ENCODE results near the gene ZDHHC18. TPM values are rescaled to one million over a fixed set of nuclear protein-coding genes. Genes with fewer than 3 reads are reported as not detected.
"Not testable (repeated sequence)": the region's sequence is repeated elsewhere in the genome, so short reads cannot be mapped to it uniquely, and the experiment has no call there.

ZDHHC18 gene
- total and polyA plus RNA-seq, 2 experiments from 2014 or later = 1.3 to 11.6 TPM

DNA sequence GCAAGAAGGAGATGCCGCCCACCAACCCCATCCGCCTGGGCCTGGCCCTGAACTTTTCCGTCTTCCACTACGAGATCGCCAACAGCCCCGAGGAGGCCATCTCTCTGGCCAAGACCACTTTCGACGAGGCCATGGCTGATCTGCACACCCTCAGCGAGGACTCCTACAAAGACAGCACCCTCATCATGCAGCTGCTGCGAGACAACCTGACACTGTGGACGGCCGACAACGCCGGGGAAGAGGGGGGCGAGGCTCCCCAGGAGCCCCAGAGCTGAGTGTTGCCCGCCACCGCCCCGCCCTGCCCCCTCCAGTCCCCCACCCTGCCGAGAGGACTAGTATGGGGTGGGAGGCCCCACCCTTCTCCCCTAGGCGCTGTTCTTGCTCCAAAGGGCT, 37.2 kb downstream of the ZDHHC18 start:
- in situ Hi-C loops (cut with MboI) = no loop called here
- no peak for TF ChIP-seq EZH2phosphoT487 (IDR thresholded peaks at IDR 0.05; ENCODE audit: insufficient read depth, low read depth)
- TF ChIP-seq EZH2 (IDR thresholded peaks at IDR 0.05; ENCODE audit: insufficient read depth, poor library complexity, severe bottlenecking) = no peak
- Histone ChIP-seq H3K4me2 (ENCODE audit: unreplicated experiment) (peak overlapping the region; percentile 94), H3K4me1 (ENCODE audit: insufficient read depth) (no peaks in the 10 kb centered on the region), H4K20me1 (ENCODE audit: insufficient read depth) (no peaks in the 10 kb centered on the region), H3K9me2 (ENCODE audit: insufficient read depth) (no peaks in the 10 kb centered on the region), H3K79me2 (ENCODE audit: insufficient read depth) (no peaks in the 10 kb centered on the region), H3K27ac (no peak overlapping the region), H2AFZ (peak overlapping the region; percentile 88; the same call in 1 of the 2 replicates), H3K9ac (no peak overlapping the region), H3K27me3 (replicated peaks; ENCODE audit: insufficient read depth) (no peaks in the 10 kb centered on the region), H3F3A (ENCODE audit: insufficient read depth) (0 out of 2 replicates have a peak, but pooled peaks cover 10% of the 10 kb centered on the region), H3K4me3 (no peak overlapping the region), H3K36me3 (ENCODE audit: low read depth) (no peaks in the 10 kb centered on the region), H3K9me3 (ENCODE audit: low read depth) (no peaks in the 10 kb centered on the region)
- WGBS, 2 experiments (ENCODE audit: low coverage in 1 of 2, low lambda C conversion rate in 2 of 2, missing lambda C conversion rate in 2 of 2) = 63 to 64% methylated on average over 17 to 20 of the region's 20 CpGs
- no peak for DNase-seq

DNA sequence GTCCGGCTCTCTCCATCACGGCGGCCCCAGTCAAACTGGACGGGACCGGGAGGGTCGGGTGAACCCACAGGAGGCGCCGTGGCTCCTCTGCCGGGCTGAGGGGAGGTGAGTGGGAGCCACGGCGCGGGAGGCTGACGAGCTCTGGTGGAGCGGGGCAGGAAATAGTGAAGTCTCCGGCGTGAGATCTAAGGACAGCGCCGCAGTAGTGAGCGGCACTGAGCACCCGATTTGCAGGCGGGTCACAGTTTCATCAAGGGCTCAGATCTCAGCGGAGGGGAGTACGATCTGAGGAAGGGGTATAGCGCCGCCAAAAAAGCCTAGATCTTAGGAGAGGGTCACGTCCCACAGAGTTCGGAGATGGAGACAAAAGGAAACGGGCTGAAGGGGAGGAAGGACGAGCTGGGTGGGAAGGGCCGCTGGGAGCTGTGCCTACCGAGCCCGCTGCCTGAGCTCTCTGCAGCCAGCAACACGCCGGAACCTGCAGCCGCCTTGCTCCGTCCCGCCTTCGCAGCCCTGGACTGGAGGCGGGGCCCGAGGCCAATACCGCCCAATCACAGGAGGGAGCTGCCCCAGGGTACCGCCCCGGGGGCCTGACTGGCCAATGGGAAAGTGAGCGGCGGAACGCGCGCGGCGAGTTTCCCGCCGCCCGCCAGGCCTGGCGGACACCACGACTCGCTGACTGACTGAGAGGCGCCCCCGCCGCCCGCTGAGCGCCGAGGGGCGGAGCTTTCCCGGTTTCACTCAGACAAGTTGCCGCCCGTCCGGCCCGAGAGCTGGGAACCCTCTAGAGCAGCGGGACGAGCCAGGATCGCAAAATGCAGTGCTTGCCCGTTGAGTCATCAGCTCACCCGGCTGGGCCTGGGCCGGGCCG, 38.4 kb downstream of the ZDHHC18 start:
- peak overlapping the region; percentile 99 for H2AFZ ChIP-seq
- in situ Hi-C loops (cut with MboI) = no loop called here

DNA sequence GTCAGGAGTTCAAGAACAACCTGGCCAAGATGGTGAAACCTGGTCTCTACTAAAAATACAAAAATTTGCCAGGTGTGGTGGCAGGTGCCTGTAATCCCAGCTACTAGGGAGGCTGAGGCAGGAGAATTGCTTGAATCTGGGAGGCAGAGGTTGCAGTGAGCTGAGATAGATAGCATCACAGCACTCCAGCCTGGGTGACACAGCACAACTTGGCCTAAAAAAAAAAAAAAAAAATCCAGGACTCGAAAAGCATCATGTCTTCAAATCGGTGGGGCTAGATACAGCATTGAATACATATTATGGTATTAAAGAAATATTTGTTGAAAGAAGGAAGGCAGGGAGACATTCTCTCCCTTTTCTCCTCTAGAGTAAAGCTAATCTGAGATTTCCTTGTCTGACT, 46.6 kb downstream of the ZDHHC18 start:
- peak; percentile 21 for DNase-seq
- H3K9me3 ChIP-seq (ENCODE audit: low read depth); H3K27me3 ChIP-seq (replicated peaks; ENCODE audit: insufficient read depth); H3K4me2 ChIP-seq (ENCODE audit: unreplicated experiment); H3K9ac ChIP-seq; H3F3A ChIP-seq (ENCODE audit: insufficient read depth); H4K20me1 ChIP-seq (ENCODE audit: insufficient read depth); H3K27ac ChIP-seq; H3K4me3 ChIP-seq; H2AFZ ChIP-seq; H3K79me2 ChIP-seq (ENCODE audit: insufficient read depth); H3K9me2 ChIP-seq (ENCODE audit: insufficient read depth); H3K36me3 ChIP-seq (ENCODE audit: low read depth); H3K4me1 ChIP-seq (ENCODE audit: insufficient read depth); in situ Hi-C loops (cut with MboI): not testable (repeated sequence)
- WGBS, 2 experiments (ENCODE audit: low coverage in 1 of 2, low lambda C conversion rate in 2 of 2, missing lambda C conversion rate in 2 of 2) = 50 to 55% methylated on average over 2 of the region's 2 CpGs

More for the DNA sequence above, 38.4 kb downstream of the ZDHHC18 start:
- TF ChIP-seq EZH2phosphoT487 (IDR thresholded peaks at IDR 0.05; ENCODE audit: insufficient read depth, low read depth) = no peak
- no peak for TF ChIP-seq EZH2 (IDR thresholded peaks at IDR 0.05; ENCODE audit: insufficient read depth, poor library complexity, severe bottlenecking)
- Histone ChIP-seq H3K9ac (peak overlapping the region; percentile 91), H3K4me3 (peak overlapping the region; percentile 80), H3K27ac (peak overlapping the region; percentile 98), H3K36me3 (ENCODE audit: low read depth) (no peaks in the 10 kb centered on the region), H3K4me2 (ENCODE audit: unreplicated experiment) (peak overlapping the region; percentile 94), H3F3A (ENCODE audit: insufficient read depth) (0 out of 2 replicates have a peak, but pooled peaks cover 10% of the 10 kb centered on the region), H3K27me3 (replicated peaks; ENCODE audit: insufficient read depth) (no peaks in the 10 kb centered on the region), H4K20me1 (ENCODE audit: insufficient read depth) (no peaks in the 10 kb centered on the region), H3K9me3 (ENCODE audit: low read depth) (no peaks in the 10 kb centered on the region), H3K79me2 (ENCODE audit: insufficient read depth) (no peaks in the 10 kb centered on the region), H3K9me2 (ENCODE audit: insufficient read depth) (no peaks in the 10 kb centered on the region), H3K4me1 (ENCODE audit: insufficient read depth) (no peaks in the 10 kb centered on the region)
- peak; percentile 99 for DNase-seq
- 1% methylated on average over 44 to 72 of the region's 75 CpGs for WGBS, 2 experiments (ENCODE audit: low coverage in 1 of 2, low lambda C conversion rate in 2 of 2, missing lambda C conversion rate in 2 of 2)

DNA sequence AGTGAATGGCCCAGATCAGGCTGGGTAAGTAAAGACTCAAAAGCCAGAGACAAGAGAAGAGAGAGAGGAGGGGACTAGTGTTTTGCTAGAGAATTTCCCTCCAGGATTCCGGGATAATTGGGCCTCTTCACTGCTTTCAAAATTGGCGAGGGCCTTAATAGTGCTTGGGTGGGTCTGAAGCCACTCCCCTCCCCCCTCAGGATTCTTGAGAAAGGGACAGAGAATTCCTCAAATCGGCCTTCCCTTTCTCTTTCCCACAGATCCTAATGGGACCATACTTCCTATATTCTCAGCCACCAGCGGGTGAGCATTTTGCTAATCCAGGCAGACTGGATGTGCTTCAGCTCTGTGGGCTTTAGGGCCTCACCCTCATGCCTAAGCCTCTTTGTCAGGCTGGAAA, 48.4 kb downstream of the ZDHHC18 start:
- in situ Hi-C loops (cut with MboI) = no loop called here
- no peaks in the 10 kb centered on the region for H3K79me2 ChIP-seq (ENCODE audit: insufficient read depth)
- 71 to 91% methylated on average over 3 to 4 of the region's 4 CpGs for WGBS, 2 experiments (ENCODE audit: low coverage in 1 of 2, low lambda C conversion rate in 2 of 2, missing lambda C conversion rate in 2 of 2)

More for the DNA sequence above, 48.4 kb downstream of the ZDHHC18 start:
- no peak for TF ChIP-seq EZH2phosphoT487 (IDR thresholded peaks at IDR 0.05; ENCODE audit: insufficient read depth, low read depth)
- no peak for TF ChIP-seq EZH2 (IDR thresholded peaks at IDR 0.05; ENCODE audit: insufficient read depth, poor library complexity, severe bottlenecking)
- H3K27ac ChIP-seq = no peak overlapping the region
- no peak overlapping the region for H3K4me3 ChIP-seq
- no peaks in the 10 kb centered on the region for H4K20me1 ChIP-seq (ENCODE audit: insufficient read depth)
- H3K4me2 ChIP-seq (ENCODE audit: unreplicated experiment) = no peak overlapping the region
- DNase-seq = no peak
- no peaks in the 10 kb centered on the region for H3K9me2 ChIP-seq (ENCODE audit: insufficient read depth)
- no peaks in the 10 kb centered on the region for H3K9me3 ChIP-seq (ENCODE audit: low read depth)
- no peak overlapping the region for H3K9ac ChIP-seq
- H3K27me3 ChIP-seq (replicated peaks; ENCODE audit: insufficient read depth) = no peaks in the 10 kb centered on the region
- peaks cover 14% of the 10 kb centered on the region; the same call in 1 of the 2 replicates for H3F3A ChIP-seq (ENCODE audit: insufficient read depth)
- H3K4me1 ChIP-seq (ENCODE audit: insufficient read depth) = no peaks in the 10 kb centered on the region; the same call in 1 of the 2 replicates
- H3K36me3 ChIP-seq (ENCODE audit: low read depth) = peaks cover 10% of the 10 kb centered on the region; the same call in 1 of the 2 replicates
- H2AFZ ChIP-seq = no peak overlapping the region
